IPS DF 6.9 (cell line): ENCODE data around the gene SQSTM1.

Experiments used
- DNase-seq: peaks from one replicate; pipeline ENCODE4 v3.0.0-alpha.2; 2013; ENCODE audit warnings: low read depth, low spot score
- H3K27ac ChIP-seq: one replicate; pipeline ENCODE4 v1.5.1; 2013; ENCODE audit warnings: low read length, control low read depth
- H3K27me3 ChIP-seq: 2 replicates; pipeline ENCODE4 v1.6.1; 2013; ENCODE audit warnings: mild to moderate bottlenecking, low read length; ENCODE audit not compliant: control insufficient read depth, insufficient read depth
- H3K36me3 ChIP-seq: 2 replicates; pipeline ENCODE4 v1.6.1; 2013; ENCODE audit warnings: low read length; ENCODE audit not compliant: control insufficient read depth, insufficient read depth
- H3K4me1 ChIP-seq: 2 replicates; pipeline ENCODE4 v1.6.1; 2013; ENCODE audit warnings: low read length; ENCODE audit not compliant: control insufficient read depth, insufficient read depth
- H3K4me3 ChIP-seq: 2 replicates; pipeline ENCODE4 v1.5.1; 2013; ENCODE audit warnings: mild to moderate bottlenecking, low read length
- H3K9me3 ChIP-seq: 2 replicates; pipeline ENCODE4 v1.6.1; 2013; ENCODE audit warnings: low read length, inconsistent platforms; ENCODE audit not compliant: control insufficient read depth, insufficient read depth
- WGBS: extraction: QIAGEN DNeasy Blood & Tissue Kit; methylation state at CpG from one replicate; pipeline ENCODE4 v1.1.7; 2013; ENCODE audit warnings: mixed read lengths, missing lambda C conversion rate; ENCODE audit not compliant: insufficient read length, insufficient coverage; 5-methylcytosine and 5-hydroxymethylcytosine counted together

The SQSTM1 gene

GRCh38 chr5:179858586-179859427 is 38.1 kb downstream of the SQSTM1 start, which contains the start of gene MRNIP:
MRNIP (minus strand) TSS chr5:179858817; CDS start chr5:179858796, 21 bp downstream.
- Histone ChIP-seq H3K9me3 (no peaks in the 10 kb centered on the region), H3K4me1 (no peaks in the 10 kb centered on the region), H3K4me3 (peak within 1 kb of the TSS; percentile 73), H3K27ac (no peak within 1 kb of the TSS), H3K36me3 (peaks cover 9% of the 10 kb centered on the region), H3K27me3 (no peaks in the 10 kb centered on the region)
- no CpG with 5 or more reads among the region's 90 CpGs for WGBS
- DNase-seq: peak; percentile 87

DNA sequence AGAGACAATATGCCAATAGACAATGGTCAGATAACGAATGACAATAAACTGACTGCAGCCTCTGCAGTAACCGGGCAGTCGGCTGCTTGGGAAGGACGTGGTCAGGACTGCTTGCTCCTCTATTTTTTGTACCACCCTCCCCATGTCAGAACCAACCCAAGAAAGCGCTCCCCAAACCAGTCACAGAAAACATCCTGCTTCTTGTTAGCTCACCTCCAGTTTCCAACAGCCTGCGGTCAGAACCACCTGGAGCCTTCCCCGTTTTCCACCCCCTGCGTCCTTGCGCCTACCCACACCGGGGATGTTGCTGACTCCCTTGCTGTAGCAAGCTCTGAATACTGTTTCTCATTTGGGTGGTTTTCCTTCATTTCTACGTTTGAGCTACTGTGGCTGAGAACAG is 39.6 kb downstream of the SQSTM1 start:
- H3K27ac ChIP-seq: no peak overlapping the region
- H3K4me3 ChIP-seq: no peak overlapping the region
- no peaks in the 10 kb centered on the region for H3K27me3 ChIP-seq
- no peak for DNase-seq
- WGBS: no CpG with 5 or more reads among the region's 11 CpGs
- H3K4me1 ChIP-seq: no peaks in the 10 kb centered on the region
- no peaks in the 10 kb centered on the region for H3K9me3 ChIP-seq
- peaks cover 15% of the 10 kb centered on the region for H3K36me3 ChIP-seq

DNA sequence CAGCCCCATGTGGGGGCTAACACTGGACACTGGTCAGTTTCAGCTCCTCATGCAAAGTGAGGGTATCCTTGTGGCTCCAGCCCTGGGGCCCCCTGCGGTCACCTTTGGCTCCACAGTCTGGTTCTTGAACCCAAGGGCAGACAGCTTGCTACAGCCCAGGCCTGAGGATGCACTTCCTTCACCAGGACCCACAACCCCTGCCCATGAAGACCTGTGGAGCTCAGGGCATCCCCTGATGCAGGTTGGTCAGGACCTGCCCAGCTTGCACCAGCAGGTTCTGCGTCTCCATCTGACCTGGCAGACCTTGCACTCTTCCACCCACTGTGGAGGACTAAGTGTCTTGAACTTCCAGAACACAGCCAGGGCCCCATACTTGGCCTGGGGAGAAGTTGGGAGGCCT is 41.6 kb downstream of the SQSTM1 start:
- Histone ChIP-seq H3K9me3 (no peaks in the 10 kb centered on the region), H3K4me1 (no peaks in the 10 kb centered on the region), H3K27me3 (no peaks in the 10 kb centered on the region), H3K36me3 (peaks cover 15% of the 10 kb centered on the region), H3K4me3 (no peak overlapping the region), H3K27ac (no peak overlapping the region)
- DNase-seq: no peak
- WGBS: no CpG with 5 or more reads among the region's 2 CpGs

DNA sequence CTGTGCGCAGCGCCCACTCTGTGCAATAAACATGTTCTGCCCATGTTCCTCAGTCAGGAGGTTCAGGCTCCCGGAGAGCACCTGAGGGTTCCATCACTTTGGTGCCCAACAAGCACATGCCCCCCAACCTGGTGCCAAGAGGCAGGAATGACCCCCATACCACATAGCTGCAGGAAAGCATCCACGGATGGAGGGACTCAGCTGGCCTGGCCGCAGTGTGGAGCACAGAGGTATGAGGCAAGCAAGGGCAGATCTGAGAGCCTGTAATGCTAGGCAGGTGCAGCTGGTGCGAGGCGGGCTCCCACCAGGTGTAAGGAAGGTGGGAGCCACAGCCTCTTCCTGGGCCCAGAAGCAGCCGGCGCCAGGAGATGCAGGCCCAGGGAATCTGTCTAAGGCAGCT is 42.2 kb downstream of the SQSTM1 start:
- Histone ChIP-seq H3K9me3 (no peaks in the 10 kb centered on the region), H3K4me1 (no peaks in the 10 kb centered on the region), H3K27me3 (no peaks in the 10 kb centered on the region), H3K27ac (no peak overlapping the region), H3K36me3 (peaks cover 15% of the 10 kb centered on the region), H3K4me3 (no peak overlapping the region)
- DNase-seq: no peak
- WGBS: no CpG with 5 or more reads among the region's 9 CpGs

- WGBS: no CpG with 5 or more reads among the region's 31 CpGs
- no peak overlapping the region for H3K4me3 ChIP-seq
- no peaks in the 10 kb centered on the region for H3K27me3 ChIP-seq
- no peaks in the 10 kb centered on the region for H3K9me3 ChIP-seq
- H3K4me1 ChIP-seq: no peaks in the 10 kb centered on the region
- DNase-seq: no peak
- no peak overlapping the region for H3K27ac ChIP-seq
- peaks cover 16% of the 10 kb centered on the region for H3K36me3 ChIP-seq
Observed at GRCh38 chr5:179863449-179864085, 42.9 kb downstream of the SQSTM1 start.

GRCh38 chr5:179864686-179865085 is 44.0 kb downstream of the SQSTM1 start:
- no peaks in the 10 kb centered on the region for H3K9me3 ChIP-seq
- H3K4me3 ChIP-seq: no peak overlapping the region
- DNase-seq: no peak
- no peaks in the 10 kb centered on the region for H3K4me1 ChIP-seq
- H3K36me3 ChIP-seq: peaks cover 18% of the 10 kb centered on the region
- no peak overlapping the region for H3K27ac ChIP-seq
- no CpG with 5 or more reads among the region's 7 CpGs for WGBS
- no peaks in the 10 kb centered on the region for H3K27me3 ChIP-seq

DNA sequence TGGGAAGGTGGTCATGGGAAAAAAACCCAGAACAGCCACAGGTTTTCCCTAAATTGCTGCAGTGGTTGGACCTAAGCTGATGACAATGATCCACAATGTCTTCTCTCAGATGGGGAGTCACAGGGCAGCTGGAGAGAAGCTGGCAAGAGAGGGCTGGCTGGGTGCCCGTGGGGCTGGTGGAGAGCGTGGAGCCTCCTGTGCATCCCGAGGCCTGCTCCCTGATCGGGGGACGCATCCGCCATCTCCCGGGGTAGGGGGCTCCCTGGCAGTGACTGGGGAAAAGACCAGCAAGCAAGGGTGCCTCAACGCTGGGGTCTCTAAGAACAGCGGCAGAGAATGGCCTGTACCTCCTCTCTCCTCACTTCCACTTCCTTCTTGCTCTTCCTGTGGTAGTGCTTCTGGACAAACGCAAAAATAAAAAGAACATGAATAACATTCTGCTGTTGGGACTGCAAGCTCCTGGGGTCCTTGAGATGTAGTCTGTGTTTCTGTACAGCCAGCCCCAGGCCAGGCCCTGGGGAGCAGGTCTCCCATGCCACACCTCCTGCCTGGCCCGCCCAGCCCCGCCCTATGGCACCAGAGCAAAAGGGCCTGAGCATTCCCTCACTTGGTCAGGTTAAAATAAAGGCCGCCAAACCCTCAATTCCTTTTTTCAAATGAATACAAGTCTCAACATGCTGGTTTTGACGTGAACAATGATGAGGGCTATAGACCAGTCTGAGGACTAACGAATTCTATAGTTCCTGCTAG is 45.0 kb downstream of the SQSTM1 start:
- Histone ChIP-seq H3K4me3 (no peak overlapping the region), H3K4me1 (no peaks in the 10 kb centered on the region; the same call in 1 of the 2 replicates), H3K9me3 (no peaks in the 10 kb centered on the region), H3K27ac (no peak overlapping the region), H3K36me3 (peaks cover 18% of the 10 kb centered on the region), H3K27me3 (no peaks in the 10 kb centered on the region)
- DNase-seq: no peak
- no CpG with 5 or more reads among the region's 15 CpGs for WGBS

DNA sequence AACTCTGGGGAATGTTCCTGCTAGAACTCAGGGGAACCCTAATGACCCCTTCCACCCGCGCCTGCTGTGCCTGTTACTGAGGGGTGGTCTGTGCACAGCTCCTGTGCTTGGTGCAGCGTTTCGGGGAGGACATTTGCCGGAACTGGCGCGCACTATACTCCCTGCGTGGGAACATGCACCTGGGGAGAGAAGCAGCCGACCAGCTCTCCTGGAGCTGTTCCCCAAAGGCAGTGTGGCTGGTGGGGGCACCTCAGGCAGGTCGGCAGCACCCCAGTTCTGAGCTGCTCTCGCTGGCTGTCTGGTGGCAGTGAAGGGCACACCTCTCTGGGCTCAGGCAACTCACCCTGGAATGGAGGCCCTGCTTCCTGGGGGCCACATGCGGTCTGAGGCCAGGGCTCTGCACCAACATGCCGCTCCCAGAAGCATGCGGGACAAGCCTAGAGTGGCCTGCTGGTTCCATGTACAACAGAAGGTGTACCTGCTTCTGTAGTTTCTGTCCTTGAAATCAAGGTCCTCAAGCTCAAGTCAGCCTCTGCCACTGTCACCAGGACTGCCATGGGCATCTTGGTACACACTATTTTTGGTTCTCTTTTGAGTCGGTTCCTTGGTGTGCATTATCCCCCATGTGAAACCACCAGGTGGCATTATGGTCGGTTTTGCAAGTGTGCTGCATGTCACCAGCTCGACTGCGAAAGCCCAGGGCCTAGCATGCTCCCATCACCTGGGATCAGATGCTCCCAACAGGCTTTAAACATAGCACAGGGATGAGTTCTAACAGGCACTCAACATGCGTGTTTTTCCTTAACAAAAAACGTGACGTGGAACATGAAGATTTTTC is 45.8 kb downstream of the SQSTM1 start:
- no CpG with 5 or more reads among the region's 21 CpGs for WGBS
- Histone ChIP-seq H3K36me3 (peaks cover 18% of the 10 kb centered on the region), H3K9me3 (no peaks in the 10 kb centered on the region), H3K4me1 (no peaks in the 10 kb centered on the region; the same call in 1 of the 2 replicates), H3K27me3 (no peaks in the 10 kb centered on the region), H3K4me3 (no peak overlapping the region), H3K27ac (no peak overlapping the region)
- DNase-seq: no peak

DNA sequence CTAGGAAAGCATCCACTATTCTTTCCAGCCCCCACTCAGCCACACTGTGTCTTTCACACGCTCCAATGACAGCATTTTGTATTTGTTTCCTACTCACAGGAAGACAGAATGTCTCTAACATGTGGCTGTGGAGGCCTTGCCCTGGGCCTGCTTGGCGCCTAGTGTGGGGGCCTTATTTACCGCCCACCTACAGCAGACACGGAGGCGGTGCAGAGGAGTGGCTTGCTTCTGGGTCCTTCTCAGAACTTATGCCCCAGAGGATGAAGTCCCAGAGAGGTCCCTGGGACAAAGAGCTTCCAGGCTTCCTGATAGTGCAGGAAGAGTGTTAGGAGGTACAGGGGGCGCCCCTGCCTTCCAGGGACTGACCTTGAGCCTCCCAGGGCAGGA is 46.4 kb downstream of the SQSTM1 start:
- DNase-seq: no peak
- Histone ChIP-seq H3K4me1 (no peaks in the 10 kb centered on the region; the same call in 1 of the 2 replicates), H3K27me3 (no peaks in the 10 kb centered on the region), H3K27ac (no peak overlapping the region), H3K4me3 (no peak overlapping the region), H3K9me3 (no peaks in the 10 kb centered on the region), H3K36me3 (peaks cover 18% of the 10 kb centered on the region)
- no CpG with 5 or more reads among the region's 6 CpGs for WGBS

DNA sequence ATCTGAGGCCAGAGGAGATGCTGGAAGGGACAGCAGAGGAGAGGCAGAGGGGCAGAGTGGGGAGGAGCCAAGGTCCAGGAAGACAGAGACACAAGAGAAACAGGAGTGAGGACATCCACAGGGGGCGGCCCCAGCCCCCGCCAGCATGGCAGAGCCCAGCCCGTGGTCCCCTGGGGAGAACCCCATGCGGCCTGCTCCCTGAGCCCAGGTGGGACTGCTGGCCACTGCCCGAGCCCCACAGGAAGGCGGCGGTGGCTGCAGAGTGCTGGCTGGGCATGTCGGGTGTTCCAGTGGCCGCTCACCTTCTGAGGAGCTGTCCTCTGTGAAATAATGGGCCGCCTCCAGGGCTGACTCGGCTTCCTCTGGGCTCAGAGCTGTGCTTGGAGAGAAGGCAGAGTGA is 46.8 kb downstream of the SQSTM1 start:
- no peaks in the 10 kb centered on the region; the same call in 1 of the 2 replicates for H3K4me1 ChIP-seq
- DNase-seq: no peak
- WGBS: no CpG with 5 or more reads among the region's 11 CpGs
- H3K9me3 ChIP-seq: no peaks in the 10 kb centered on the region
- H3K27me3 ChIP-seq: no peaks in the 10 kb centered on the region
- H3K27ac ChIP-seq: no peak overlapping the region
- no peak overlapping the region for H3K4me3 ChIP-seq
- H3K36me3 ChIP-seq: peaks cover 19% of the 10 kb centered on the region
